Measurements from ENCODE around the gene NEDD4L.

NEDD4L gene

GRCh38 chr18:58403799-58404455 is 359.9 kb downstream of the NEDD4L start:
- WGBS (ENCODE audit: extremely low coverage, insufficient coverage, insufficient read length): no CpG with 5 or more reads among the region's 21 CpGs
- H3K36me3 ChIP-seq (ENCODE audit: control insufficient read depth in 1 of 2, insufficient read depth in 2 of 2, low read length in 2 of 2): peaks cover 0 to 1% of the 10 kb centered on the region in 2 experiments
- H3K23ac ChIP-seq (ENCODE audit: low read length): no peak overlapping the region
- no peaks in the 10 kb centered on the region for H3K79me1 ChIP-seq (ENCODE audit: low read length)
- no peak overlapping the region for H4K12ac ChIP-seq (ENCODE audit: low read depth, low read length)
- H3K27me3 ChIP-seq (ENCODE audit: insufficient read depth, low read length): no peaks in the 10 kb centered on the region
- H3K4me3 ChIP-seq (ENCODE audit: low read depth, low read length): no peak overlapping the region
- no peak overlapping the region for H3K18ac ChIP-seq (ENCODE audit: low read length)
- no peak overlapping the region for H3K9ac ChIP-seq (ENCODE audit: low read length)
- no peak overlapping the region for H2BK120ac ChIP-seq (ENCODE audit: insufficient read depth, low read length, poor library complexity)
- no peak overlapping the region for H4K91ac ChIP-seq (ENCODE audit: low read depth, low read length)
- H2BK12ac ChIP-seq (ENCODE audit: low read length): no peak overlapping the region
- no peak for DNase-seq
- H3K79me2 ChIP-seq (ENCODE audit: control insufficient read depth, insufficient read depth, low read length, poor library complexity): no peaks in the 10 kb centered on the region
- H2AFZ ChIP-seq (ENCODE audit: insufficient read depth, low read length, poor library complexity): no peak overlapping the region
- no peak overlapping the region for H2BK5ac ChIP-seq (ENCODE audit: low read depth, low read length, poor library complexity)
- H3K14ac ChIP-seq (ENCODE audit: low read length): no peak overlapping the region
- H3K4me1 ChIP-seq (ENCODE audit: control insufficient read depth in 1 of 2, insufficient read depth in 2 of 2, low read length in 2 of 2): no peaks in the 10 kb centered on the region
- no peak overlapping the region for H3K27ac ChIP-seq (ENCODE audit: low read depth, low read length)
- no peaks in the 10 kb centered on the region for H3K9me3 ChIP-seq (ENCODE audit: insufficient read depth, low read depth, low read length)
- no peak overlapping the region for H3K4ac ChIP-seq (ENCODE audit: low read depth, low read length)
- no peak overlapping the region for H2AK5ac ChIP-seq (ENCODE audit: low read length)
- H3K4me2 ChIP-seq (ENCODE audit: low read length): no peak overlapping the region
- no peak overlapping the region for H4K8ac ChIP-seq (ENCODE audit: low read depth, low read length)

- H3K79me2 ChIP-seq (ENCODE audit: control insufficient read depth, insufficient read depth, low read length, poor library complexity): no peaks in the 10 kb centered on the region
- H2BK5ac ChIP-seq (ENCODE audit: low read depth, low read length, poor library complexity): no peak overlapping the region
- H2AFZ ChIP-seq (ENCODE audit: insufficient read depth, low read length, poor library complexity): no peak overlapping the region
- no peak overlapping the region for H3K18ac ChIP-seq (ENCODE audit: low read length)
- no peak overlapping the region for H4K8ac ChIP-seq (ENCODE audit: low read depth, low read length)
- no peaks in the 10 kb centered on the region for H3K4me1 ChIP-seq (ENCODE audit: control insufficient read depth in 1 of 2, insufficient read depth in 2 of 2, low read length in 2 of 2)
- H2BK12ac ChIP-seq (ENCODE audit: low read length): no peak overlapping the region
- H2AK5ac ChIP-seq (ENCODE audit: low read length): no peak overlapping the region
- H3K27me3 ChIP-seq (ENCODE audit: insufficient read depth, low read length): no peaks in the 10 kb centered on the region
- no peak overlapping the region for H3K4me3 ChIP-seq (ENCODE audit: low read depth, low read length)
- H3K36me3 ChIP-seq (ENCODE audit: control insufficient read depth in 1 of 2, insufficient read depth in 2 of 2, low read length in 2 of 2): no peaks in the 10 kb centered on the region
- H2BK120ac ChIP-seq (ENCODE audit: insufficient read depth, low read length, poor library complexity): no peak overlapping the region
- WGBS (ENCODE audit: extremely low coverage, insufficient coverage, insufficient read length): no CpG with 5 or more reads among the region's 16 CpGs
- no peak for DNase-seq
- no peaks in the 10 kb centered on the region for H3K9me3 ChIP-seq (ENCODE audit: insufficient read depth, low read depth, low read length)
- no peak overlapping the region for H3K14ac ChIP-seq (ENCODE audit: low read length)
- H3K79me1 ChIP-seq (ENCODE audit: low read length): no peaks in the 10 kb centered on the region
- H3K9ac ChIP-seq (ENCODE audit: low read length): no peak overlapping the region
- H3K4me2 ChIP-seq (ENCODE audit: low read length): no peak overlapping the region
- no peak overlapping the region for H3K23ac ChIP-seq (ENCODE audit: low read length)
- H3K27ac ChIP-seq (ENCODE audit: low read depth, low read length): no peak overlapping the region
- no peak overlapping the region for H4K12ac ChIP-seq (ENCODE audit: low read depth, low read length)
- no peak overlapping the region for H3K4ac ChIP-seq (ENCODE audit: low read depth, low read length)
- H4K91ac ChIP-seq (ENCODE audit: low read depth, low read length): no peak overlapping the region
Measured at GRCh38 chr18:58405107-58405898, 361.3 kb downstream of the NEDD4L start.

GRCh38 chr18:58407263-58407648 is 363.2 kb downstream of the NEDD4L start:
- Histone ChIP-seq H3K4me3 (ENCODE audit: low read depth, low read length) (no peak overlapping the region), H3K79me1 (ENCODE audit: low read length) (no peaks in the 10 kb centered on the region), H3K18ac (ENCODE audit: low read length) (no peak overlapping the region), H3K23ac (ENCODE audit: low read length) (no peak overlapping the region), H2BK120ac (ENCODE audit: insufficient read depth, low read length, poor library complexity) (no peak overlapping the region), H3K27ac (ENCODE audit: low read depth, low read length) (no peak overlapping the region), H2BK5ac (ENCODE audit: low read depth, low read length, poor library complexity) (no peak overlapping the region), H3K27me3 (ENCODE audit: insufficient read depth, low read length) (no peaks in the 10 kb centered on the region), H3K79me2 (ENCODE audit: control insufficient read depth, insufficient read depth, low read length, poor library complexity) (no peaks in the 10 kb centered on the region), H3K4me2 (ENCODE audit: low read length) (no peak overlapping the region), H3K9me3 (ENCODE audit: insufficient read depth, low read depth, low read length) (no peaks in the 10 kb centered on the region), H3K4ac (ENCODE audit: low read depth, low read length) (no peak overlapping the region), H3K36me3 (ENCODE audit: control insufficient read depth in 1 of 2, insufficient read depth in 2 of 2, low read length in 2 of 2) (no peaks in the 10 kb centered on the region), H3K9ac (ENCODE audit: low read length) (no peak overlapping the region), H3K14ac (ENCODE audit: low read length) (no peak overlapping the region), H4K91ac (ENCODE audit: low read depth, low read length) (no peak overlapping the region), H4K12ac (ENCODE audit: low read depth, low read length) (no peak overlapping the region), H4K8ac (ENCODE audit: low read depth, low read length) (no peak overlapping the region), H2AK5ac (ENCODE audit: low read length) (no peak overlapping the region), H2BK12ac (ENCODE audit: low read length) (no peak overlapping the region), H3K4me1 (ENCODE audit: control insufficient read depth in 1 of 2, insufficient read depth in 2 of 2, low read length in 2 of 2) (no peaks in the 10 kb centered on the region), H2AFZ (ENCODE audit: insufficient read depth, low read length, poor library complexity) (no peak overlapping the region)
- DNase-seq: no peak
- WGBS (ENCODE audit: extremely low coverage, insufficient coverage, insufficient read length): no CpG with 5 or more reads among the region's 7 CpGs

- H2BK5ac ChIP-seq (ENCODE audit: low read depth, low read length, poor library complexity): no peak overlapping the region
- no peak overlapping the region for H3K4me3 ChIP-seq (ENCODE audit: low read depth, low read length)
- no peak overlapping the region for H3K4me2 ChIP-seq (ENCODE audit: low read length)
- H3K9me3 ChIP-seq (ENCODE audit: insufficient read depth, low read depth, low read length): no peaks in the 10 kb centered on the region
- H3K27me3 ChIP-seq (ENCODE audit: insufficient read depth, low read length): no peaks in the 10 kb centered on the region
- no peak overlapping the region for H2BK12ac ChIP-seq (ENCODE audit: low read length)
- no peak overlapping the region for H3K14ac ChIP-seq (ENCODE audit: low read length)
- H2BK120ac ChIP-seq (ENCODE audit: insufficient read depth, low read length, poor library complexity): no peak overlapping the region
- DNase-seq: no peak
- H3K79me1 ChIP-seq (ENCODE audit: low read length): no peaks in the 10 kb centered on the region
- no peaks in the 10 kb centered on the region for H3K4me1 ChIP-seq (ENCODE audit: control insufficient read depth in 1 of 2, insufficient read depth in 2 of 2, low read length in 2 of 2)
- no peak overlapping the region for H3K4ac ChIP-seq (ENCODE audit: low read depth, low read length)
- no peak overlapping the region for H3K9ac ChIP-seq (ENCODE audit: low read length)
- no peak overlapping the region for H4K91ac ChIP-seq (ENCODE audit: low read depth, low read length)
- H3K79me2 ChIP-seq (ENCODE audit: control insufficient read depth, insufficient read depth, low read length, poor library complexity): no peaks in the 10 kb centered on the region
- H3K18ac ChIP-seq (ENCODE audit: low read length): no peak overlapping the region
- H4K8ac ChIP-seq (ENCODE audit: low read depth, low read length): no peak overlapping the region
- WGBS (ENCODE audit: extremely low coverage, insufficient coverage, insufficient read length): no CpG with 5 or more reads among the region's 6 CpGs
- H4K12ac ChIP-seq (ENCODE audit: low read depth, low read length): no peak overlapping the region
- H2AFZ ChIP-seq (ENCODE audit: insufficient read depth, low read length, poor library complexity): no peak overlapping the region
- H2AK5ac ChIP-seq (ENCODE audit: low read length): no peak overlapping the region
- H3K27ac ChIP-seq (ENCODE audit: low read depth, low read length): no peak overlapping the region
- no peak overlapping the region for H3K23ac ChIP-seq (ENCODE audit: low read length)
- no peaks in the 10 kb centered on the region for H3K36me3 ChIP-seq (ENCODE audit: control insufficient read depth in 1 of 2, insufficient read depth in 2 of 2, low read length in 2 of 2)
Measured at GRCh38 chr18:58407649-58408407, 363.8 kb downstream of the NEDD4L start.

All from trophoblast cell (in vitro differentiated cells and primary cell).